Muscle of leg (tissue), 11 donors: Measurements from ENCODE around the gene PARN. TPM values are rescaled to one million over a fixed set of nuclear protein-coding genes. Genes with fewer than 3 reads are reported as not detected.
"Not testable (repeated sequence)": the region's sequence is repeated elsewhere in the genome, so short reads cannot be mapped to it uniquely, and the experiment has no call there.

Experiments used
- DNase-seq: peaks from one replicate; pipeline ENCODE4 v3.0.0; 2013
- H3K27ac ChIP-seq: one replicate; pipeline ENCODE4 v1.5.1; 2013; ENCODE audit warnings: mild to moderate bottlenecking, low read length, control low read depth
- H3K27me3 ChIP-seq: one replicate; pipeline ENCODE4 v1.6.1; 2013; ENCODE audit warnings: low read length; ENCODE audit not compliant: control insufficient read depth, insufficient read depth
- H3K36me3 ChIP-seq: one replicate; pipeline ENCODE4 v1.6.1; 2013; ENCODE audit warnings: low read length; ENCODE audit not compliant: control insufficient read depth, insufficient read depth
- H3K4me1 ChIP-seq: one replicate; pipeline ENCODE4 v1.6.1; 2013; ENCODE audit warnings: low read length; ENCODE audit not compliant: control insufficient read depth, insufficient read depth
- H3K4me3 ChIP-seq: one replicate; pipeline ENCODE4 v1.5.1; 2013; ENCODE audit warnings: low read length, control low read depth
- H3K9me3 ChIP-seq: replicated peaks from 2 replicates; pipeline ENCODE4 v1.6.1; 2013; ENCODE audit warnings: low read depth, low read length; ENCODE audit not compliant: control insufficient read depth
- WGBS: methylation state at CpG from one replicate; pipeline ENCODE4 v1.1.5; 2013; ENCODE audit warnings: missing lambda C conversion rate; ENCODE audit not compliant: insufficient coverage; 5-methylcytosine and 5-hydroxymethylcytosine counted together
- polyA plus RNA-seq, 8 donors: library from polyadenylated mRNA; unstranded; fragments of 120-200 nt; gene quantifications; one replicate each; pipeline versions ENCODE4 v1.2.1 to v1.2.3, GENCODE V29; 2013; ENCODE audit warnings: inconsistent platforms in 1 of 8, low replicate concordance in 1 of 8; ENCODE audit not compliant: insufficient read length in 8 of 8, insufficient read depth in 1 of 8
- total RNA-seq: library from RNA; stranded (reverse); fragments of 120-200 nt; gene quantifications from one replicate; pipeline ENCODE4 v1.2.4, GENCODE V29; 2013

The PARN gene
- total and polyA plus RNA-seq, 9 donors: 13.6 to 18.0 (median 16.1) TPM

DNA sequence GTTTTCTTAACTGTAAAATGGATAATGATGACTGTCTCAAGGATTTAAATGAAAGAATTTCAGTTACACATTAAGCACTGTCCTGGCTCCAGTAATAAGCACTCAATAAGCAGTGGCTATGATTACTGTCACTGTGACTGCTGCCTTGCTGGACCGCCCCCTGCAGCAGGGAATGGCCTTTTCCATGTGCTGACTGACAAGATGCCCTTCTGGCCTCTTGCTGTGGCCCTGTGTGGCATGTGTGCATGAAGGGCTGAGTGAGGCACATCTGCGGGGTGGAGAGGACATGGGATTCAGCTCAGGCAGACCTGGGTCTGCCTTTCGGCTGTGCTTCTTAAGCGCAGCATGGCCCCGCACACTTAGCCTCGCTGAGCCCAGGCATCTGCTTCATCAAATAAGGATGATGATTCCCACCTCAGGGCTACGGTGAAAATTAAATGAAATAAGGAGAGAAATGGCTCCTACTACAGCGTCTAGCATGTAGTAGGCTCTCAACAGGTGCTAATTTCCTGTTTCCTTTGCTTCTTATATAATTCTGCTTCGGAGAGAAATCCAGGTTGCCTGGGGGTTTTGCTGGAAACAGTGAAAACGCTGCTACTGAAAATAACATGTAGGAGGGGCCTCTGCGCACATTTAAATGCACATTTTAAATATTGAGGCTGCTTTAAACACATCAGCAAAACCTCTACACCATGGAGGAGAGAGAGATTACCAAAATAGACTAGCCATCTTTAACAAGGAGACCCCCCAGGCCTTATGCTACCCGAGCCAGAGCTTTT is 183.9 kb downstream of the PARN start:
- Histone ChIP-seq H3K9me3 (no peaks in the 10 kb centered on the region), H3K36me3 (no peaks in the 10 kb centered on the region), H3K4me1 (peaks cover 9% of the 10 kb centered on the region), H3K27ac (no peak overlapping the region), H3K4me3 (no peak overlapping the region), H3K27me3 (no peaks in the 10 kb centered on the region)
- peak; percentile 23 for DNase-seq
- 91% methylated on average over 6 of the region's 12 CpGs for WGBS

DNA sequence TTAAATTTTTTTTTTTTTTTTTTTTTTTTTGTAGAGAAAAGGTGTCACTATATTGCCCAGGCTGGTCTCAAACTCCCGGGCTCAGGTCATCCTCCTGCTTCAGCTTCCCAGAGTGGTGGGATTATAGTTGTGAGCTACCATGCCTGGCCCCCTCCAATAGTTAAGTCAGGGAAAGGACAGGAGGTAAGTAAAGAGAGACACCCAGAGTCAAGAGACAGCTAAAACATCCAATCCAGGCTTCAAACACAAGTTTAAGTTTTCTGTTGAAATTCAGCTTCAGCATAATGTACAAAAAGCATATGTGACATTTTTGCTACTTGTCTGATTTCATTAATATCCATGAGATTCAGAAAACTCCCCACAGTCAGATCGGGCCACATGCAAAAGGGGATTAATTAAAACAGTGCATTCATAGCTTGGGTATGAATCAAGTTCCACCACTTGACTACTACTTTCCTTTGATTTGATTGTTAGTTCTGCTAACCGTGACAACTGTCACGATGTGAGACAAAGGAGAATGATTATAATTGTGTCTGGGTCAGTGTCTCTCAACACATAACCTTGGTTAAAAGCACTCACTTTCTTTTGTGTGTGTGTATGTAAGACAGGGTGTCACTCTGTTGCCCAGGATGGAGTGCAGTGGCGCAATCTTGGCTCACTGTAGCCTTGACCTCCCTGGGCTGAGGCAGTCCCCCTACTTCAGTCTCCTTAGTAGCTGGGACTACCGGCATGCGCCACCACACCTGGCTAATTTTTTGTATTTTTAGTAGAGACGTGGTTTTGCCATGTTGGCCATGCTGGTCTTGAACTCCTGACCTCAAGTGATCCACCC is 184.9 kb downstream of the PARN start:
- no peak for DNase-seq
- no peak overlapping the region for H3K27ac ChIP-seq
- no peak overlapping the region for H3K4me3 ChIP-seq
- peaks cover 9% of the 10 kb centered on the region for H3K4me1 ChIP-seq
- H3K27me3 ChIP-seq: no peaks in the 10 kb centered on the region
- no peaks in the 10 kb centered on the region for H3K9me3 ChIP-seq
- no peaks in the 10 kb centered on the region for H3K36me3 ChIP-seq
- WGBS: 90% methylated on average over 1 of the region's 8 CpGs

DNA sequence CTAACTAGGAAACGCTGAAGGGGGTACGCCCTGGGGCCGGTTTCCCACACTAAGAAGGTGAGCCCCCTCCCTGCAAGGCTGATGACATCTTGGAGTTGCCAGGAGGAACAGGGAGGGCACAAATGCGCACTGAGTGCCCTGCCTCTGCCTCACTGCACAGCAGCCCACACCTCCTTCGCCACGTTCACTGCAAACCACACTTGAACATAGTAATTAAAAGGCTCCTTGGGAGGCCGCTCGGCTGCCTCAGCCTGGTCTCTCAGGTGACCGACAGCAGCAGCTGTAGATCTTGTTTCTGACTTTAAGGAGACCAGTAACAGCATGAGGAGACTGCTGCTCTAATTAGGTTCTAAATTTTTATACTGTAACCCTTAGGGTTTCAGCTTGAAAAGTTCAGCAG is 188.5 kb downstream of the PARN start:
- 60% methylated on average over 6 of the region's 9 CpGs for WGBS
- not testable (repeated sequence) for H3K4me3 ChIP-seq, H3K36me3 ChIP-seq, H3K9me3 ChIP-seq, H3K27me3 ChIP-seq
- peaks cover 22% of the 10 kb centered on the region for H3K4me1 ChIP-seq
- DNase-seq: peak; percentile 21
- peak overlapping the region; percentile 65 for H3K27ac ChIP-seq

DNA sequence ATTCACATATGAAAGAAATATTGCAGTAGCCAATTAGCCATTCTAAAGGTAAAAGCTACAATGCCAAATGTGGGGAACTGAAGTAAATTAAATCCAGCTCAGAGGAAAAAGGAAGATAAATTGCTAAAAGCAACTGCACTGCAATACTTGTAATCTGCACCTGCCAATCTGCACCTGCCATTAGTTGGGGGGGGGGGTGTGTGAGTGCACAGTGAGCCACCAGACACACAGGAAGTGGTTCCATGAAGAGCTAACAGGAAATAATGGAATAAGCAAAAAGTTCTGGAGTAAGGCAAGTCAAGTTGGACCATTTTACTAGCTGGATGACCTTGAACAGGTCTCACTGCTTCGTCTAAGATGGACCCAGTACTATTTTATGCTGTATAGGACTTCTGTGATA is 191.8 kb downstream of the PARN start:
- peaks cover 27% of the 10 kb centered on the region for H3K4me1 ChIP-seq
- no peaks in the 10 kb centered on the region for H3K27me3 ChIP-seq
- no peak for DNase-seq
- H3K36me3 ChIP-seq: peaks cover 4% of the 10 kb centered on the region
- peak overlapping the region; percentile 77 for H3K27ac ChIP-seq
- WGBS: 100% methylated on average over 1 of the region's 1 CpG
- no peaks in the 10 kb centered on the region for H3K9me3 ChIP-seq
- H3K4me3 ChIP-seq: no peak overlapping the region

DNA sequence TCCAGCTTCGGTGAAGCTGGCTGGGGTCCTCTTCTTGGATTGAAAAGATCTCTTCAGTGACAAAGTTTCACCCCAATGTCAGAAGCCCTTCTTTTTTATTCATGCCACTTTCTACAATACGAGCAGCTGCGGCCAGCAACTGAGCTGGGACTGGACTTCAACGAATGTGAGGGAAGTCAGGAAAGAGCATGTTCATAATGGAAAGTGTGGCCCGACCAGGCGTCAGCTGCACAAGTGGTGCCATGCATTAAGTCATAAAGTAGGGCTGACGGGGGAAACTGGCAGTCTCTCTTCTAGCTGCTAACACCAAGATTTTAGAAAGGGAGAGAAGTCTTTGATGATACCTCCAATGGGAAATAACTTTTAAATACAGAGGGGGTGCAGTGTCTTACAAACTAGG is 192.6 kb downstream of the PARN start:
- Histone ChIP-seq H3K27me3 (no peaks in the 10 kb centered on the region), H3K4me1 (peaks cover 27% of the 10 kb centered on the region), H3K9me3 (no peaks in the 10 kb centered on the region), H3K4me3 (no peak overlapping the region), H3K36me3 (peaks cover 4% of the 10 kb centered on the region), H3K27ac (peak overlapping the region; percentile 77)
- 48% methylated on average over 4 of the region's 7 CpGs for WGBS
- peak; percentile 54 for DNase-seq

DNA sequence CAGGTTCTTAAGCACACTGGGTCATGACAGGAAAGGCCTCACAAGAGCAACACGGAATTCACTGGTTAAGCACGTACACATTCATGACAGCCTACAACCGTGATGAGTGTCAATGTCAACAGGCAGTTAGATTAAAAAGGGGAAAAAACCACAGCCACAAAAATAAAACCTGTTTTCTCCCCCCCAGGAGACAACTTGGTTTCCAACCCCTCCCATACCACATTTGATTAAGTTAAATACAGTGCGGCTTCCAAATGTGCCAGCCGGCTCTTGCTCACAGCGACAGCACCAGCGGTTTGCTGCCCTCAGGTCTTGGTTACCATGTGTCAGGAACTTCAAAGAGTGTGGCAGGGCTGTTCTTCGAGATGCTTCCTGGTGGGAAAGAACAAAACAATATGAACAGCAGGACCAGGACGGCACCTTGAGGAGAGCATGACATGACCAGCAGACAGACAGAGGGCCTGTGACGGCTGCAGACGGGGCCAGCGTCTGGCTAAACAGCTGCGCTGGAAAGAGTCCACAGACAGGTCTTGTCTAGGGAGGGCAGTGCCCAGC is 193.6 kb downstream of the PARN start:
- peak overlapping the region; percentile 77 for H3K27ac ChIP-seq
- no peaks in the 10 kb centered on the region for H3K27me3 ChIP-seq
- no peaks in the 10 kb centered on the region for H3K9me3 ChIP-seq
- H3K36me3 ChIP-seq: peaks cover 4% of the 10 kb centered on the region
- H3K4me3 ChIP-seq: no peak overlapping the region
- WGBS: 71% methylated on average over 8 of the region's 13 CpGs
- DNase-seq: peak; percentile 67
- H3K4me1 ChIP-seq: peaks cover 25% of the 10 kb centered on the region

DNA sequence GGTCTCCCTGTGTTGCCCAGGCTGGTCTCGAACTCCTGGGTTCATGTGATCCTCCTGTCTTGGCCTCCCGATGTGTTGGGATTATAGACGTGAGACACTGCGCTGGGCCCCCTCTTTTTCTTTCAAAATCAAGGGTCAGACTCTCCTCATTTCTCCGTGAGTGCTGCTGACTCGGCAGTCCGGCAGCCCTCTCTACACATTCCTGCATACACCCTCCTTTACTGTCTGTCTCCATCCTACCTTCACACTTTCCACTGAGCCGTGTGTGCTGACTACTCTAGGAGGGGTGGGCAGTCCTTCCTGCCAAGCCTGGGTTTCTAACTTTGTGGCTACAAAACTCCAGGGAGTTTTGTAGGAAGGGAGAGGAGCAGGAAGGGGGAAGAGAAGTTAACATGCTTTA is 195.2 kb downstream of the PARN start:
- Histone ChIP-seq H3K4me3 (no peak overlapping the region), H3K27me3 (no peaks in the 10 kb centered on the region), H3K27ac (no peak overlapping the region), H3K4me1 (peaks cover 22% of the 10 kb centered on the region), H3K36me3 (peaks cover 4% of the 10 kb centered on the region), H3K9me3 (no peaks in the 10 kb centered on the region)
- no peak for DNase-seq
- WGBS: 77% methylated on average over 6 of the region's 8 CpGs

DNA sequence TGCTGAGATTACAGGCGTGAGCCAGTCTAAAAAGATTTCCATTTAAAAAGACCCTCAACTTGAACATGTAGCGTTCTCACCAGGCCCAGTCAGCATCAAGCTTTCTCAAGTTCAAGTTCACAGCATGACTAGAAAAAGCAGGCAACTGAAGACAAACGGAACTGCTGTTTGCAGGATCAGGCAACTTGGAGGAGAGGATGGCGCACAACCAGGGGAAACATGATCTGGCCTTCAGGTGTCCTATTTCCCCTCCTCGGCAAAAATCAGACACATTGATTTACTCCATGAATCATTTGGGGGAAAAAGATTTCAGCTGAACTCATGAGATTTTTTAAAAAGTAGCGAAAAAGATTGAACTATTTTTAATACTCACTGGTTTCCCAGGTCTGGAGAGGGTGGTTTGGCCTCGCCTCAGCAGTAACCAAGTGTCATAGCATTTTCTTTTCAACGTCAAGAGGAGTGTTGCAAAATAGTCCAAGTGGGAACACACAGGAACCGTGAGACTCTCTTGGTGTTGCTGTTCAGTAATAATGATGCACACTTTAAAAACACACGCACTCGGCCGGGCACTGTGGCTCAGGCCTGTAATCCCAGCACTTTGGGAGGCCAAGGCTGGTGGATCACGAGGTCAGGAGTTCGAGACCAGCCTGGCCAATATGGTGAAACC is 201.0 kb downstream of the PARN start:
- not testable (repeated sequence) for H3K4me1 ChIP-seq, DNase-seq, H3K36me3 ChIP-seq, H3K9me3 ChIP-seq, H3K27ac ChIP-seq, H3K27me3 ChIP-seq, H3K4me3 ChIP-seq
- 91% methylated on average over 4 of the region's 14 CpGs for WGBS

DNA sequence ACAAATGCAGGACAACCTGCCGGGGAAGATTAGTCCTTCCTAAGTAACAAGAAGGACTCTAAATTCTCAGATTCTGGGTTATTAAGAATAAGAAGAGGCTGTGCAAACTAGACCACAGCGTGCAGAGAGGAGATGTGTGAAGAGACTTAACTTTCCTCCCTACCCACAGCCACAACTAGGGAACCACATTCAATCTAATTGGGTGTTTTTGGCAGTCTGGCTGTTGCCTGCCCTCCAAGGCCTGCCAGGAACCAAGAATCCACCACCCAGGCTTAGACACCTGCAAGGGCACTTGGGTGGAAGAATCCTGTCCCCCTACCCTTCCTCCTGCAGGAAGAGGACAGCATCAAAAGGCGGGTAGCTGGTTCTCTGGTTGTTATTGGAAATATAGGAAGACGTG is 202.0 kb downstream of the PARN start:
- no peaks in the 10 kb centered on the region for H3K36me3 ChIP-seq
- WGBS: no CpG with 5 or more reads among the region's 4 CpGs
- no peaks in the 10 kb centered on the region for H3K4me1 ChIP-seq
- no peaks in the 10 kb centered on the region for H3K27me3 ChIP-seq
- no peaks in the 10 kb centered on the region for H3K9me3 ChIP-seq
- H3K27ac ChIP-seq: no peak overlapping the region
- no peak for DNase-seq
- H3K4me3 ChIP-seq: no peak overlapping the region
